Measurements from ENCODE around the gene GDAP1L1.
"Not testable (repeated sequence)": the region's sequence is repeated elsewhere in the genome, so short reads cannot be mapped to it uniquely, and the experiment has no call there.

Gene GDAP1L1

GRCh38 chr20:44258226-44258890, 11.2 kb downstream of the GDAP1L1 start:
- no peak for DNase-seq

- no peak for DNase-seq
These were observed 17.2 kb downstream of the GDAP1L1 start for GRCh38 chr20:44264287-44264686.

- no peak for DNase-seq
These were observed 21.7 kb downstream of the GDAP1L1 start for GRCh38 chr20:44268802-44269201.

GRCh38 chr20:44271915-44272663, 25.0 kb downstream of the GDAP1L1 start:
- no peak for DNase-seq

- DNase-seq, result no peak
These were observed 26.4 kb downstream of the GDAP1L1 start for GRCh38 chr20:44273231-44274215.

- no peak for DNase-seq
These were observed 27.4 kb downstream of the GDAP1L1 start for GRCh38 chr20:44274303-44275017.

GRCh38 chr20:44279228-44279627, 32.1 kb downstream of the GDAP1L1 start:
- no peak for DNase-seq

GRCh38 chr20:44280387-44280786, 33.3 kb downstream of the GDAP1L1 start:
- DNase-seq, result no peak

GRCh38 chr20:44282192-44282591, 35.1 kb downstream of the GDAP1L1 start:
- DNase-seq, result no peak

GRCh38 chr20:44284032-44284431, 36.9 kb downstream of the GDAP1L1 start:
- no peak for DNase-seq

- DNase-seq, result no peak
These were observed 40.4 kb downstream of the GDAP1L1 start for GRCh38 chr20:44287272-44288097.

GRCh38 chr20:44288252-44288651, 41.1 kb downstream of the GDAP1L1 start:
- no peak for DNase-seq

- DNase-seq, result no peak
These were observed 44.6 kb downstream of the GDAP1L1 start for GRCh38 chr20:44291754-44292153.

GRCh38 chr20:44296011-44296410, 48.9 kb downstream of the GDAP1L1 start:
- DNase-seq, result no peak

- no peak for DNase-seq
These were observed 50.6 kb downstream of the GDAP1L1 start for GRCh38 chr20:44297721-44298120.

- DNase-seq, result not testable (repeated sequence)
These were observed 52.0 kb downstream of the GDAP1L1 start for GRCh38 chr20:44299011-44299535.

GRCh38 chr20:44301285-44301684, 54.2 kb downstream of the GDAP1L1 start:
- DNase-seq, result no peak

- no peak for DNase-seq
These were observed 55.0 kb downstream of the GDAP1L1 start for GRCh38 chr20:44302026-44302669.

- no peak for DNase-seq
These were observed 55.6 kb downstream of the GDAP1L1 start for GRCh38 chr20:44302736-44303135.

GRCh38 chr20:44304383-44304782, 57.3 kb downstream of the GDAP1L1 start:
- no peak for DNase-seq

- no peak for DNase-seq
These were observed 59.8 kb downstream of the GDAP1L1 start for GRCh38 chr20:44306927-44307326.

All from amniotic stem cell (primary cell).